EL (cell line): ENCODE measurements around the gene PTPRN2.
"Not testable (repeated sequence)": the region's sequence is repeated elsewhere in the genome, so short reads cannot be mapped to it uniquely, and the experiment has no call there.

Source experiments
- DNase-seq: peaks from one replicate; pipeline ENCODE4 v3.0.0-alpha.2; 2016

Gene PTPRN2

GRCh38 chr7:158315881-158316280 is 271.7 kb downstream of the PTPRN2 start:
- DNase-seq = no peak

DNA sequence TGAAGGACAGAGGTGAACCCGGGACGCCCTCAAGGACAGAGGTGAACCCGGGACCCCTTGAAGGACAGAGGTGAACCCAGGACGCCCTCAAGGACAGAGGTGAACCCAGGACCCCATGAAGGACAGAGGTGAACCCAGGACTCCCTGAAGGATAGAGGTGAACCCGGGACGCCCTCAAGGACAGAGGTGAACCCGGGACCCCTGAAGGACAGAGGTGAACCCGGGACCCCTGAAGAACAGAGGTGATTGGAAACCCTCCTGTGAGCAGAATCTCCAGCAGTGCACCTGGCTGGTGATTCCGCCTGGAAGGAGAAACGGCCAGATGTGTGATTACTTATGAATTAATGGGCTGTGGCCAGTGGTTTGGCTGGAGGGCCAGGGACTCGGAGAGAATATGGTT is 272.3 kb downstream of the PTPRN2 start:
- no peak for DNase-seq

GRCh38 chr7:158314394-158314793 is 273.2 kb downstream of the PTPRN2 start:
- no peak for DNase-seq

- no peak for DNase-seq
Measured at GRCh38 chr7:158313931-158314330, 273.7 kb downstream of the PTPRN2 start.

DNA sequence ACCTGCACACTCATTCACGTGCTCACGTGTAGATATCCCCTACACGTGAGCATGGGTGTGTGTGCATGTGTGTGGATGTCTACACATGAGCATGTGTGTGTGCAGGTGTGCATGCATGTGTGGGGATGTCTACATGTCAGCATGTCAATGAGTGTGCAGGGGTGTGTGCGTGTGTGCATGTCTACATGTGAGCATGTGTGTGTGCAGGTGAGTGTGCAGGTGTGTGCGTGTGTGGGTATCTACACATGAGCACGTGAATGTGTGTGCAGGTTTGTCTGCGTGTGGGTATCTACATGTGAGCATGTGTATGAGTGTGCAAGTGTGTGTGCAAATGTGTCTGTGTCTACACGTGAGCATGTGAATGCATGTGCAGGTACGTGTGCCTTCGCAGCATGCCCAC is 274.8 kb downstream of the PTPRN2 start:
- DNase-seq = no peak

DNA sequence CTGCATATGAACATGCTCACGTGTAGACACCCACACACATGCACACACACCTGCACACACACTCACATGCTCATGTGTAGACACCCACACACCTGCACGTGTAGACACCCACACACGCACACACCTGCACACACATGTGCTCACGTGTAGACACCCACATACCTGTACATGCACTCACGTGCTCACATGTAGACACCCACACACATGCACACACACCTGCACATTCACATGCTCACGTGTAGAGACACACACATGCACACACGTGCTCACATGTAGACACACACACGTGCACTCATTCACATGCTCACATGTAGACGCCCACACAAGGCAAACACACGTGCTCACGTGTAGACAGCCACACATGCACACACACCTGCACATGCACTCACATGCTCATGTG is 275.8 kb downstream of the PTPRN2 start:
- no peak for DNase-seq

DNA sequence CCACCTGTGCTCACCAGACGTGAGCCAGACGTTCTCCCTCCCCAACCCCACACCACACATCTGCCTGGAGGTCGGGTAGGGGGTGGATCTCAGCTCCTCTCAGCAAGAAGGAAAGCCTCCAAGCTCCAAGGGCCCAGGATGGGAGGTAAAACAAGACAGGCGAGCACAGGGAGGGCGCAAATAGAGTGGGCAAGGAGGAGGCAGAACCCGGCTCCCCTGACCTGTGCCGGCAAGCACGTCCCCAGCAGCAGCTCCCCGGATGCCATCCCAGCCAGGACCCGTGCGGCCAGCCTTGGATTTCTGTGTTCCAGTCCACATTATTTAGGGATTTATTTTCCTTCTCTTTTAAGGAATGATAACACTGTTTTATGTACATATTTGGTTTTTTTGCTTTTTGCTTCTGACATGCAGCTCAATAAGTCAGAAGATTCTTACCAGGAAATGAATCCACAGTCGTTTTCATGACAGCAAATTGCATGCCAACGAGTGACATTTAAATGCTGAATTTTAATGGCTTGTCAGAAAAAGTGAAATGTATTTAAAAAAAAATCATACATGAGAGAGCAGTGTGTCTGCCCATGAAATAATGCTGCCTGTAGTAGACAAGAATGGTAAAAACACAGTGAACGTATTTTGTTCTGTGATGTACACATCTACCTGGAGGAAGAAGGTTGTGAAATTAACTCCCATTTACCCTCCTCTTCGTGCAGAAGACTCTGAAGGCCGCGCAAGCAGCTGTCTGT is 276.5 kb downstream of the PTPRN2 start:
- DNase-seq = no peak

- no peak for DNase-seq
Measured at GRCh38 chr7:158309868-158310763, 277.5 kb downstream of the PTPRN2 start.

- no peak for DNase-seq
Measured at GRCh38 chr7:158308001-158308400, 279.6 kb downstream of the PTPRN2 start.

DNA sequence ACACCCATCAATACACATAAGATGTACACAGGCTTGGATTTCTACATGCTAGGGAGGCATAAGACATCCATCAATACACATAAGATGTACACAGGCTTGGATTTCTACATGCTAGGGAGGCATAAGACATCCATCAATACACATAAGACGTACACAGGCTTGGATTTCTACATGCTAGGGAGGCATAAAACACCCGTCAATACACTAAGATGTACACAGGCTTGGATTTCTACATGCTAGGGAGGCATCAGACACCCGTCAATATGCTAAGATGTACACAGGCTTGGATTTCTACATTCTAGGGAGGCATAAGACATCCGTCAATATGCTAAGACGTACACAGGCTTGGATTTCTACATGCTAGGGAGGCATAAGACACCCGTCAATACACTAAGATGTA is 283.6 kb downstream of the PTPRN2 start:
- not testable (repeated sequence) for DNase-seq

GRCh38 chr7:158303121-158303520 is 284.5 kb downstream of the PTPRN2 start:
- DNase-seq = no peak

- DNase-seq = no peak
Measured at GRCh38 chr7:158302274-158303070, 285.2 kb downstream of the PTPRN2 start.

DNA sequence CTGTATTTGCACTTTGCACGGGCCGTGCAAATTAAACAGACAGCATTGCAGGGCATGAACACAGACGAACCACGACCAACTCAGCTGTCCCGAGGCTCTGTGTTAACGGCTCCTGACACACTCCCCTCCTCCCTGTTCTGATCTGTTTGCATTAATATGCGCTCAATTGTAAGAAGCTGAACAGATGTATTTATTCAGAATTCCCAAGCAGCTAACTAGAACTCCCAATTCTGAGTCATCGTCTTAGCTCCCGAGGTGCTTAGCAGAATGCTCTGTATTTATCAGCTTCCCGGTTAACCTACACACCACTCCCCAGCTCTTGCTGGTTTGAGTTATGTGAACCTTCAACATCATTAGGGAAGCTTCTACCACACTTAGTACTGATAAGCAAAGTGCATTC is 286.4 kb downstream of the PTPRN2 start:
- no peak for DNase-seq

DNA sequence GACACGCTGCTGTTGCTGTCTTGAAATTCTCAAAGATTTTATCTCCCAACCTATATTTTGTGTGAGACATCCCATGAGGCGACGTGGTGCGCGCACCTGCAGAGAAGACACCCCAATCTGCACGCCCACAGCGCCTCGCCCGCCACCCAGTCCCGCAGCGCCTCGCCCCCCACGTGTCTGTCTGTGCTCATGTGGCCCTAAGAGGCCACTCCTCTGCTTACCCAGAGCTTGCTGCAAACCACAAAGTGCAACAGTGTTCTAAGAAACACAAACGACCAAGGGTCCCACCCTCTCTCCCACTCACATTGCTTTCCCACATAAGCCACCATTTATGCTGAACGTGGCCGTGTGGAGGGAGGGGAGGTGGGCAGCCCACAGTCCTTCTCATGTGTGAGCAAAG is 287.2 kb downstream of the PTPRN2 start:
- no peak for DNase-seq

- DNase-seq = no peak
Measured at GRCh38 chr7:158299607-158300006, 288.0 kb downstream of the PTPRN2 start.

GRCh38 chr7:158296798-158297104 is 290.9 kb downstream of the PTPRN2 start:
- no peak for DNase-seq

- no peak for DNase-seq
Measured at GRCh38 chr7:158295966-158296797, 291.4 kb downstream of the PTPRN2 start.

DNA sequence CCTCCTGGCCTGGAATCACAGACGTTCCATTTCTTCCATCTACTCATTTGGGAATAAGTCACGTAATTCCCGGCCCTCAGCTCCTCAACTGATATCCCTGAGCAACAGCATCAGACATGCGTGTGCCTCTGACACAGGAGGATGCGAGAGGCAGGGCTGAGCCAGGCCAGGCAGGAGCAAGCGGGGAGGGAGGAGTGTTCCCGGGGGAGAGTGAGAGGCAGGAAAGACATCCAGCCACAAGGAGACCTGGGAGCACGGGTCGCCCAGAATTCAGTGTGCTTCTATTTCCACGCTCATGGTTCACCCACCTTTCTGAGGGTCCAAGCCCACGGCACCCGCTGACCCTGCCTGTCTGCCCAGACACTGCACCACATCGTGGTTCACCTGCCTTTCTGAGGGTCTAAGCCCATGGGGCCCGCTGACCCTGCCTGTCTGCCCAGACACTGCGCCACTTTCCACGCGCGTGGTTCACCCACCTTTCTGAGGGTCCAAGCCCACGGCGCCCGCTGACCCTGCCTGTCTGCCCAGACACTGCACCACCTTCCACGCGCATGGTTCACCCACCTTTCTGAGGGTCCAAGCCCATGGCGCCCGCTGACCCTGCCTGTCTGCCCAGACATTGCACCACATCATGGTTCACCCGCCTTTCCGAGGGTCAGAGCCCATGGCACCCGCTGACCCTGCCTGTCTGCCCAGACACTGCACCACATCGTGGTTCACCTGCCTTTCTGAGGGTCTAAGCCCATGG is 293.0 kb downstream of the PTPRN2 start:
- DNase-seq = not testable (repeated sequence)

DNA sequence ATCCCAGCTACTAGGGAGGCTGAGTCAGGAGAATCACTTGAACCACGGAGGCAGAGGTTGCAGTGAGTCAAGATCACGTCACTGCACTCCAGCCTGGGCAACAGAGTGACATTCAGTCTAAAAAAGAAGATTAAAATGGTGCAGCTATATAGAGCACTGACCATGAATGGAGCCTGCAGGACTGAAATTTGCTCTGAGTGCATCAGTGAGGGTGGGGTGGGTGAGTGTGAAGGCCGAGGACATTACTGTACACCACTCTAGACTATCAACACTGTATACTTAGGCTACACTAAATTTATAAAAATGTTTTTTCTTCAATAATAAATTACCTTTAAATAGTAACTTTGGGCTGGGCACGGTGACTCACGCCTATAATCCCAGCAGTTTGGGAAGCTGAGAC is 294.7 kb downstream of the PTPRN2 start:
- no peak for DNase-seq

DNA sequence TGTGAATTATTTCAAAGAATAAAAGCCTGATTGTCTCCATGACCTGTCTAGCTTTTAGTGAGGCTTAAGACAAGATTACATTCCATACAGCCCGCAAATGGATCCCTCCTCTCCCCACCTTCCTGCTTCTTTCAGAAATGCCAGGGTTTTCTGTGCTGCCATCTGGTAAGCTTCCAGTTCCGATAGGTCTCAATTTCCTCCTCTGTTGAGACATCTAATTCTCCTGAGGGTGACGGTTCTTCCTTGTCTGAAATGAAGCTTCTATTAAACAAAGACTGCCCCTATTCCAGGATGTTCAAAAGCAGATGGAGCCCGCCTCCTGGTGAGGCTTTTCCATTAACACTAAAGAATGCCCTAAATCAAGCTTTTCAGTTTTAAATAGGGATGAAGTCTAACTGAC is 295.6 kb downstream of the PTPRN2 start:
- DNase-seq = no peak

- no peak for DNase-seq
Measured at GRCh38 chr7:158289761-158290523, 297.7 kb downstream of the PTPRN2 start.
